Measurements from ENCODE around the gene LMOD2.

DNA sequence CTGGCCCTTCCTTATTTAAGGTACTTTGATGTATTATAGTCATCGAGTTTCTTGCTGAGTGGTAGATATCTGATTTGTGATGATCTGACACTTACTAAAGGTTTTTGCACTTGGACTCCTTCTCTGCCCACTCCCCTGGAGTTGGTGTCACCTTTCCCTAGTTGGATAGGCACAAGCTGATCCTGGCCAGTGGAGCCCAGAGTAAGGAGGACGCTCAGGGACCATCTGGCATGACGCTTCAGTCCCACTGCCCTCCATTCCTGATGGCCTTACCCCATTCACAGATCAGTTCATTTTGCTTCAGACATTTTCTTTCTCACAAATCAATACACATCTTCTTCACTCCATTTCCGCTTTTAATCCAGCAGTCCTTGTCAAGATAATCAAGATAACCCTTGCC is 34.0 kb upstream of the LMOD2 start:
- no peak for TF ChIP-seq SIN3A (IDR thresholded peaks at IDR 0.05; ENCODE audit: low read depth)
- TF ChIP-seq POLR2A (IDR thresholded peaks at IDR 0.05; ENCODE audit: borderline replicate concordance, extremely low read depth, insufficient read depth, insufficient read length), result no peak
- TF ChIP-seq FOSL1 (IDR thresholded peaks at IDR 0.05; ENCODE audit: low read depth), result no peak
- TF ChIP-seq, protein P1, sequence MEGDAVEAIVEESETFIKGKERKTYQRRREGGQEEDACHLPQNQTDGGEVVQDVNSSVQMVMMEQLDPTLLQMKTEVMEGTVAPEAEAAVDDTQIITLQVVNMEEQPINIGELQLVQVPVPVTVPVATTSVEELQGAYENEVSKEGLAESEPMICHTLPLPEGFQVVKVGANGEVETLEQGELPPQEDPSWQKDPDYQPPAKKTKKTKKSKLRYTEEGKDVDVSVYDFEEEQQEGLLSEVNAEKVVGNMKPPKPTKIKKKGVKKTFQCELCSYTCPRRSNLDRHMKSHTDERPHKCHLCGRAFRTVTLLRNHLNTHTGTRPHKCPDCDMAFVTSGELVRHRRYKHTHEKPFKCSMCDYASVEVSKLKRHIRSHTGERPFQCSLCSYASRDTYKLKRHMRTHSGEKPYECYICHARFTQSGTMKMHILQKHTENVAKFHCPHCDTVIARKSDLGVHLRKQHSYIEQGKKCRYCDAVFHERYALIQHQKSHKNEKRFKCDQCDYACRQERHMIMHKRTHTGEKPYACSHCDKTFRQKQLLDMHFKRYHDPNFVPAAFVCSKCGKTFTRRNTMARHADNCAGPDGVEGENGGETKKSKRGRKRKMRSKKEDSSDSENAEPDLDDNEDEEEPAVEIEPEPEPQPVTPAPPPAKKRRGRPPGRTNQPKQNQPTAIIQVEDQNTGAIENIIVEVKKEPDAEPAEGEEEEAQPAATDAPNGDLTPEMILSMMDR (IDR thresholded peaks at IDR 0.05 in 2 of 3, conservative IDR thresholded peaks at IDR 0.05 in 1 of 3; ENCODE audit: borderline replicate concordance in 1 of 3, insufficient read depth in 1 of 3, low read depth in 2 of 3, low read length in 2 of 3), result no peak
- TF ChIP-seq POLR2AphosphoS5 (IDR thresholded peaks at IDR 0.05; ENCODE audit: low read depth, low read length), result no peak
- TF ChIP-seq EZH2phosphoT487 (IDR thresholded peaks at IDR 0.05; ENCODE audit: borderline replicate concordance), result no peak
- TF ChIP-seq, protein P2, sequence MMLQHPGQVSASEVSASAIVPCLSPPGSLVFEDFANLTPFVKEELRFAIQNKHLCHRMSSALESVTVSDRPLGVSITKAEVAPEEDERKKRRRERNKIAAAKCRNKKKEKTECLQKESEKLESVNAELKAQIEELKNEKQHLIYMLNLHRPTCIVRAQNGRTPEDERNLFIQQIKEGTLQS (IDR thresholded peaks at IDR 0.05), result no peak
- TF ChIP-seq ZNF274 (IDR thresholded peaks at IDR 0.05; ENCODE audit: low read depth, low read length), result no peak
- no peak for TF ChIP-seq RAD21 (IDR thresholded peaks at IDR 0.05; ENCODE audit: low read depth)
- TF ChIP-seq TCF7L2 (IDR thresholded peaks at IDR 0.05; ENCODE audit: borderline replicate concordance, extremely low read depth, insufficient read depth, insufficient read length), result no peak
- no peak for TF ChIP-seq EZH2 (IDR thresholded peaks at IDR 0.05)
- TF ChIP-seq, protein P3, sequence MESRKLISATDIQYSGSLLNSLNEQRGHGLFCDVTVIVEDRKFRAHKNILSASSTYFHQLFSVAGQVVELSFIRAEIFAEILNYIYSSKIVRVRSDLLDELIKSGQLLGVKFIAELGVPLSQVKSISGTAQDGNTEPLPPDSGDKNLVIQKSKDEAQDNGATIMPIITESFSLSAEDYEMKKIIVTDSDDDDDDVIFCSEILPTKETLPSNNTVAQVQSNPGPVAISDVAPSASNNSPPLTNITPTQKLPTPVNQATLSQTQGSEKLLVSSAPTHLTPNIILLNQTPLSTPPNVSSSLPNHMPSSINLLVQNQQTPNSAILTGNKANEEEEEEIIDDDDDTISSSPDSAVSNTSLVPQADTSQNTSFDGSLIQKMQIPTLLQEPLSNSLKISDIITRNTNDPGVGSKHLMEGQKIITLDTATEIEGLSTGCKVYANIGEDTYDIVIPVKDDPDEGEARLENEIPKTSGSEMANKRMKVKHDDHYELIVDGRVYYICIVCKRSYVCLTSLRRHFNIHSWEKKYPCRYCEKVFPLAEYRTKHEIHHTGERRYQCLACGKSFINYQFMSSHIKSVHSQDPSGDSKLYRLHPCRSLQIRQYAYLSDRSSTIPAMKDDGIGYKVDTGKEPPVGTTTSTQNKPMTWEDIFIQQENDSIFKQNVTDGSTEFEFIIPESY (IDR thresholded peaks at IDR 0.05; ENCODE audit: extremely low read depth, insufficient replicate concordance, low read length), result no peak
- no peak for TF ChIP-seq JUND (IDR thresholded peaks at IDR 0.05)

Measured in HCT116 (cell line).